Cardiac septum (tissue), 1 donor: ENCODE results near the gene PARP9. TPM values are rescaled to one million over a fixed set of nuclear protein-coding genes. Genes with fewer than 3 reads are reported as not detected.
"Not testable (repeated sequence)": the region's sequence is repeated elsewhere in the genome, so short reads cannot be mapped to it uniquely, and the experiment has no call there.

ENCODE experiments used
- DNase-seq: peaks from one replicate; pipeline ENCODE4 v3.0.0-alpha.2; 2020; ENCODE audit warnings: low spot score
- intact Hi-C: fragments of 100-400 bp; cut with DNase I; formaldehyde crosslinking; loops from one replicate; pipeline ENCODE4 v1.14.0; 2022
- total RNA-seq: library from RNA; stranded (reverse); fragmentation: NEBNext Ultra II Directional; extraction: Animal tissue kit (Norgen Biotek cat#: 25700); gene quantifications from one replicate; pipeline ENCODE4 v1.2.1, GENCODE V29; 2021
- donor health status: DM: no; HTN: no; CAD: no.

The PARP9 gene
- total RNA-seq, 1 donor from 2014 or later, result 15.0 TPM

DNA sequence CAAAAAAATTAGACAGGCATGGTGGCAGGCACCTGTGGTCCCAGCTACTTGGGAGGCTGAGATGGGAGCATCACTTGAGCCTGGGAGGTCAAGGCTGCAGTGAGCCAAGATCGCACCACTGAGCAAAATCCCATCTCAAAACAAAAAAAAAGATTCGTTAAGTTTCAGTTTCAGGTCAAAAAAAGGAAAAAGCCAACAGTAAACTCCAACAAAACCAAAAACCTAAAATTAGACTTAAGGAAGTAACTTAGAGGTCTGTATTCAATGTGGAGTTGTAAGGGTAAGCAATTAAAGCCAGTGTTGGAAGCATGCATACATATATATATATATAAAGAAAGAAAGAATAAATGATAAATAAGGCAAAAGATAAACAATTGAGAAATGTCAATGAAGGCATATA, 61.2 kb downstream of the PARP9 start:
- DNase-seq, result no peak
- intact Hi-C loops, result no loop called here

DNA sequence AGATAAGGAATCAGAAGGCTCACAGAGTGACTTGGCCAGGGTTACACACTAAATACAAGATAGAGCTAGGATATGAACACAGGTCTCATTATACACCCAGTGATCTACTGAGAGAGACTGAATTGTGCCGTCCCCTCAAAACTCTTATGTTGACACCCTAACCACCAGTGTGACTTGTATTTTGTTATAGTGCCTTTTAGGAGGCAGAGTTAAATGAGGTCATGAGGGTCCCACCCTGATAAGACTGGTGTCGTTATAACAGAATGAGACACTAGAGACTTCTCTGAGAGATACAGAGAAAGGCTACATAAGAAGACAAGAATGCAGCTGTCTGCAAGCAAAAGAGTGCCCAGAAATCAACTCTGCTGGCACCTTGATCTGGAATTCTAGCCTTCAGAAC, 62.0 kb downstream of the PARP9 start:
- intact Hi-C loops, result no loop called here
- DNase-seq, result no peak

DNA sequence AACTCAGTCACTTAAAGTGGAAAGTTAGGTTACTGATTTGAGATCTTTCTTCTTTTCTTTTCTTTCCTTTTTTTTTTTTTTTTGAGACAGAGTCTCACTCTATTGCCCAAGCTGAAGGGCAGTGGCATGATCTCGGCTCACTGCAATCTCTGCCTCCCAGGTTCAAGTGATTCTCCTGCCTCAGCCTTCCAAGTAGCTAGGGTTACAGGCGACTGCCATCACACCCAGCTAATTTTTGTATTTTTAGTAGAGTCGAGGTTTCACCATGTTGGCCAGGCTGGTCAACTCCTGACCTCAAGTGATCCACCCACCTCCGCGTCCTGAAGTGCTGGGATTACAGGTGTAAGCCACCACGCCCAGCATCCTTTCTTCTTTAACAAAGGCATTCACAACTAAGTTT, 63.1 kb downstream of the PARP9 start:
- DNase-seq, intact Hi-C loops: not testable (repeated sequence)

DNA sequence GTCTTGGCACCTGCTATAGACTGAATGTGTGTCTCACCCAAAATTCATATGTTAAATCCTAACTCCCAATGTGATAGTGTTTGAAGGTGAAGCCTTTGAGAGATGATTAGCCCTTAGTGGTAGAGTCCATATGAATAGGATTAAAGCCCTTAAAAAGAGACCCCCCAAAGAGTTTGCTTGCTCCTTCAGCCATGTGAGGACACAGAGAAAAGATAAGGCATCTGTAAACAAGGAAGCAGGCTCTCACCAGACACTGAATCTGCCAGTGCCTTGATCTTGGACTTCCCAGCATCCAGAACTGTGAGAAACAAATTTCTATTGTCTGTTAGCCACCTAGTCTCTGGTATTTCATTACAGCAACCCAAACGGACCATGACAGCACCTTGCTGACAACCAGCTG, 65.9 kb downstream of the PARP9 start:
- no peak for DNase-seq
- intact Hi-C loops, result no loop called here

DNA sequence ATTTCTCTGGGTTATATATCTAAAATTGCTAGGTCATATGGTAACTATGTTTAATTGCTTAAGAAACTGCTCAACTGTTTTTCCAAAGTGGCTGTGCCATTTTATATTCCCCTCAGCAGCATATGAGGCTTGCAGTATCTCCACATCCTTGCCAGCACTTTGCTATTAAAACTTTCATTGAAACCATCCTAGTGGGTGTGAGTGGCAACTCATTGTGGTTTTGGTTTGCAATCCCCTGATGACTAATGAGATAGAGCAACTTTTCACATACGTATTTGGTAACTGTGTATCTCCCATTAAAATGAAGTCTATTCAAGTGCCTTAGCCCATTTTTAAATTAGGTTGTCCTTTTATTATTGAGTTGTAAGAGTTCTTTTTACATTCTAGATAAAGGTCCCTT, 66.7 kb downstream of the PARP9 start:
- intact Hi-C loops, result no loop called here
- no peak for DNase-seq

DNA sequence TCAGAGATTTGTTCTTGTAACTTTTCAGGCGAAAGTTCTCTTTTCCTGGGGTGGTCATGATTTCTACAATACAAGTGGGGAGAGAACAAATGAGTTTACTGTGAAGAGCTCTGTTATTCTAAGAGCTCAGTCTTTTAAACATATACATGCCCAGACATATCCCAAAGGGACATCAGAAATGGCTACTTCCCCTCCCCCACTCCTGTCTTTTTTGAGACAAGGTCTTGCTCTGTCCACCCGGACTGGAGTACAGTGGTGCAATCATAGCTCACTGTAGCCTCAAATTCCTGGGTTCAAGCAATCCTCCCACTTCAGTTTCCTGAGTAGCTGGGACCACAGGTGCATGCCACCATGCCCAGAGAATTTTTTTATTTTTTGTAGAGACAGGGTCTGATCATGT, 67.6 kb downstream of the PARP9 start:
- intact Hi-C loops, result no loop called here
- no peak for DNase-seq

DNA sequence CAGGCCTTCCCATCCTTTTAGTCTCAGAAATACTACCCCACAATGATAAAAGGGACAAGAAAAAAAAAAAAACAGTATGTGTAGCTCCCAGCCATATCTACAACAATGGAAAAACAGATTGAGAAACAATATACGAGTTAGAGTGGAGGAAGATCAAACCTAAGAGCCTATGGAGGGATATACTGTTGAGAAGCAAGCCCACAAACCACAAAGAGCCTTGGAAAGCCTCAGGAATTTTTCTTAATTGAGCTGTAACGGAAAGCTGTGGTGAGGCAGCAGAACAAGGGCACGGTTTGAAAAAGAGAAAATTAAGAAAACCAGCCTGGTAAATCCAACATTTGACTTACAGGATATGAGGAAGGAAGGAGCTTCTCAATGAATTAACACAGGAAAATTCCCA, 70.8 kb downstream of the PARP9 start:
- intact Hi-C loops, result no loop called here
- no peak for DNase-seq

DNA sequence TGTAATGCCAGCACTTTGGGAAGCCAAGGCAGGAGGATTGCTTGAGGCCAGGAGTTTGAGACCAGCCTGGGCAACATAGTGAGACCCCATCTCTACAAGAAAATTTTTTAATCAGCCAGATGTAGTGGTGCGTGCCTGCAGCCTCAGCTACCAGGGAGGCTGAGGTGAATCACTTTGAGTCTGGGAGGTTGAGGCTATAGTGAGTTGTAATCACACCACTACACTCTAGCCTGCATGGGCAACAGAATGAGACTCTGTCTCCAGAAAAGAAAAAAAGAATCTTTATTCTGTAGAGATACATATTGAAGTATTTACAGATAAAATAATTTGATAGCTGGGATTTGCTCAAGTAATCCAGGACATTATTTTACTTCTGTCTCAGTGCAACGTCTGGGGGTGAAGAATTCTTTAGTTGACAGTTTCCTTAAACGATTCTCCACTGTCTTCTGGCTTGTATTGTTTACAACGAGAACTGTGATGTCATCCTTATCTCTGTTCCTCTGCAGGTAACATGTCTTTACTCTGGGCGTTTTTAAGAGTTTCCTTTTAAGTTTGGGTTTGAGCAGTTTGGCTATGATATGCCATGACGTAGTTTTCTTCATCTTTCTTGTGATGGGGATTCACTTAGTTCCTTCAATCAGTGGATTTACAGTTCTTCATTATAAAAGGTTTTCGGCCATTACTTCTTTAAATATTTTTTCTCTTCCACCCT, 75.7 kb downstream of the PARP9 start:
- DNase-seq, result no peak
- intact Hi-C loops, result no loop called here

DNA sequence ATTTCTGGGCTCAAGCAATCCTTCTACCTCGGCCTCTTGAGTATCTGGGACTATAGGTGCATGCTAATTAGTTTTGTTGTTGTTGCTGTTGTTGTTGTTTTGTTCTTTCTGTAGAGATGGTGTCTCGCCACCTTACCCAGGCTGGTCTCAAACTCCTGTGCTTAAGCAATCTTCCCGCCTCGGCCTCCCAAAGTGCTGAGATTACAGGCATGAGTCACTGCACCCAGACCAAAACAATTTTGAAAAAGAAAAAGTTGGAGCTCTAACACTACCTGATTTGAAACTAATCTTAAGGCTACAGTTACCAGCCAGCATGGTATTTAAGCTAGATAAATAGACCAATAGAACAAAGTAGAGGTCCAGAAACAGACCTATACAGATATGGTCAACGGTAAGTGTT, 79.1 kb downstream of the PARP9 start:
- no peak for DNase-seq
- intact Hi-C loops, result no loop called here

DNA sequence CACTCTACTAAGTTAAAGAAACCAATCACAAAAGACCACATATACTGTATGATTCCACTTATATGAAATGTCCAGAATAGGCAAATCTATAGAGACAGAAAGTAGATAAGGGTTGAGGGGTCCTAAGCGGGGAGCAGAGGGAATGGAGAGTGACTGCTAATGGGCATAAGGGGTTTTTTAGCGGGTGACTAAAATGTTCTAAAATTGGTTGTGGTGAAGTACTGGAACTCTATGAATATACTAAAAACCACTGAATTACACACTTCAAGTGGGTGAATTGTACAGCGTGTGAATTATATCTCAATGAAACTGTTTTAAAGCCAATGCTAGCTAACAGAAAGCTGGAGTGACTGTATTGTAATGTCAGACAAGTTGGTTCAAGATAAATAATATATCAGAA, 82.7 kb downstream of the PARP9 start:
- DNase-seq, result no peak
- intact Hi-C loops, result no loop called here

Other genes starting within 250 kb of the PARP9 start
- 2.0 TPM for gene CSTA, start 239.1 kb downstream of the PARP9 start, total RNA-seq
- gene MIX23, start 181.1 kb downstream of the PARP9 start, total RNA-seq, result 24.8 TPM
- 109 TPM for gene FAM162A, start 180.1 kb downstream of the PARP9 start, total RNA-seq
- 2.7 TPM for gene WDR5B, start 148.2 kb downstream of the PARP9 start, total RNA-seq
- 94.7 TPM for gene KPNA1, start 49.4 kb downstream of the PARP9 start, total RNA-seq
- 14.3 TPM for gene DTX3L, start within 50 bp of the PARP9 start, total RNA-seq
- gene PARP15, start 13.3 kb upstream of the PARP9 start, total RNA-seq, result 0.67 TPM
- 12.7 TPM for gene PARP14, start 116.5 kb upstream of the PARP9 start, total RNA-seq
- 4.3 TPM for gene HSPBAP1, start 229.5 kb upstream of the PARP9 start, total RNA-seq
- 9.5 TPM for gene SLC49A4, start 230.8 kb upstream of the PARP9 start, total RNA-seq